GM13976 (cell line): ENCODE measurements around the gene ABHD5.
A peak's percentile ranks its signal among the peaks of the same experiment; 100 is the strongest.

Experiments used
- DNase-seq: peaks from one replicate; pipeline ENCODE4 v3.0.0; 2012; ENCODE audit warnings: low spot score
- CTCF ChIP-seq: IDR thresholded peaks from 2 replicates; pipeline ENCODE4 v1.5.1; 2012; ENCODE audit warnings: borderline replicate concordance, mild to moderate bottlenecking; ENCODE audit not compliant: insufficient read depth; ENCODE audit errors: extremely low read depth, missing control alignments, control extremely low read depth
- in situ Hi-C: fragments of 300-500 bp; cut with MboI; formaldehyde crosslinking; loops from one replicate; pipeline ENCODE4 v1.12.0; 2022; ENCODE audit warnings: low sequenced_read_pairs, mixed read lengths, inconsistent platforms; ENCODE audit not compliant: unreplicated experiment

ABHD5 gene

GRCh38 chr3:43692971-43693370 lies 2.2 kb downstream of the ABHD5 start:
- DNase-seq = no peak
- no peak for TF ChIP-seq CTCF
- in situ Hi-C loops = no loop called here

- in situ Hi-C loops = no loop called here
- DNase-seq = no peak
- no peak for TF ChIP-seq CTCF
Observed at GRCh38 chr3:43693594-43693993, 2.9 kb downstream of the ABHD5 start.

- no peak for TF ChIP-seq CTCF
- no peak for DNase-seq
- in situ Hi-C loops = no loop called here
Observed at GRCh38 chr3:43695443-43695842, 4.7 kb downstream of the ABHD5 start.

GRCh38 chr3:43695863-43696262 lies 5.1 kb downstream of the ABHD5 start:
- no peak for DNase-seq
- TF ChIP-seq CTCF = no peak
- in situ Hi-C loops = no loop called here

GRCh38 chr3:43696441-43696840 lies 5.7 kb downstream of the ABHD5 start:
- no peak for DNase-seq
- TF ChIP-seq CTCF = no peak
- in situ Hi-C loops = no loop called here

GRCh38 chr3:43696881-43697280 lies 6.1 kb downstream of the ABHD5 start:
- no peak for TF ChIP-seq CTCF
- DNase-seq = no peak
- in situ Hi-C loops = no loop called here

- TF ChIP-seq CTCF = no peak
- DNase-seq = peak; percentile 36
- in situ Hi-C loops = no loop called here
Observed at GRCh38 chr3:43699864-43700263, 9.1 kb downstream of the ABHD5 start.
